22Rv1 (cell line): ENCODE results near the gene DAGLB.
A peak's percentile ranks its signal among the peaks of the same experiment; 100 is the strongest.

ENCODE experiments used
- H3K27ac ChIP-seq: fragments of 450-650 bp; 2 replicates; pipeline ENCODE4 v1.5.1; 2017
- CTCF ChIP-seq: fragments of 450-650 bp; IDR thresholded peaks from 2 replicates; pipeline ENCODE4 v1.5.1; 2017; ENCODE audit warnings: mild to moderate bottlenecking
- ZFX ChIP-seq: fragments of 450-650 bp; IDR thresholded peaks from 2 replicates; pipeline ENCODE4 v1.6.1; 2017; ENCODE audit warnings: antibody characterized with exemption, borderline replicate concordance

Gene DAGLB

GRCh38 chr7:6436385-6436685 is 11.4 kb downstream of the DAGLB start:
- no peak overlapping the region for H3K27ac ChIP-seq
- no peak for TF ChIP-seq ZFX
- no peak for TF ChIP-seq CTCF

- no peak overlapping the region for H3K27ac ChIP-seq
Measured at GRCh38 chr7:6435486-6436384, 12.0 kb downstream of the DAGLB start.

DNA sequence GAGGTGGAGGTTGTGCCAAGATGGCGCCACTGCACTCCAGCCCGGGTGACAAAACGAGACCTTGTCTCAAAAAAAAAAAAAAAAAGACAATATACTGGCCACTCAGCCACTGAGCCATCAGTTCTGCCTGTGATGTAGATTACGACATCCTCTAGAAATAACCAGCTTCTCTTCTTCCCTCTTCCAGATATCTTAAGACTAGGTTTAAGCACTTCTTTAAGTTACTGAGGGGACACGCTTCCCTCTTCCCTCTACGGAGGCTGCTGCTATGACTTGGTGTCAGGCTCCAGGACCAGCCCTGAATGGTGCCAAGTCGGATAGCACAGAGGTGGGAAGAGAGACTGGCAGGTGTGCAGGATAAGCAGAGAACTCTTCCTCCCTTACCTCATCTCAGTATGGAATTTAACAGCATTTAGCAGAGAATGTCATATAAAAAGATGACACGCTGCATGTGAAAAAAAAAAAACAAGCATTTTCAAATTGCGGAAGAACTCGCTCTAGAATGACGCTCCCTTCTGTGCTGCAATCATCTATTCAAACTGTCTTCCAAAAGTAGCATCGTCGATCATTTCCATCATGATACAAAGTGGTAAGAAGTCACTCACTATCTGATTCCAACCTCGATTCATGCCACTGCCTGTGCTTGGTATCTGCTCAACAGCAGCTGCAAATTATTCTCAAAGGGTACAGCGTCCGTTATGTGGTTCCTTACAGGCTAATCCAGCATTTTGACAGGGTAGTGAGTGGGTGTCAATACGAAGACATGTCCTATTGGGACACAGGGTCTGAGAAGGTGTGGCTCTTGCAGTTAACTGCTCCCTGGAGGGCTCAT is 13.8 kb downstream of the DAGLB start:
- no peak overlapping the region for H3K27ac ChIP-seq
- TF ChIP-seq ZFX (no peak), CTCF (no peak)

More at GRCh38 chr7:6435486-6436384, 12.0 kb downstream of the DAGLB start:
- TF ChIP-seq ZFX: no peak
- TF ChIP-seq CTCF: peak; percentile 100

DNA sequence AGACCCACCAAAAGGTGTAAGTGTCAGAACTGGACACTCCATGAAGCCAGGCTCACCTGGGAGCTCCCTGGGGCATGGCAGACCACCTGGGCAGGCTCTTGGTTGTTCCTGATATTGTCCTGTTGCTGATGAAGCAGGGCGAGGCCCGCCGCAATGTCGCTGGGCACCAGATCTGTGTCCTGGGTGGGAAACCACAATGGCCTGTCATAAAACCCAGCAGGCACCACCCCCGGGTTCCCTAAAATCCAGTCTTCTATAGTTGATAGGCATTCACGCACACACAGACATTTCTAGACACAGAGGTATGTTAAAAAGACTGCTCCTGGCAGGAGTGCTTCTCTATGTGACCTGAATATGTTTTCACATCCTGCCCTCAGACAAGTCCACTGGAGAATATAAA is 15.0 kb downstream of the DAGLB start:
- no peak overlapping the region for H3K27ac ChIP-seq

DNA sequence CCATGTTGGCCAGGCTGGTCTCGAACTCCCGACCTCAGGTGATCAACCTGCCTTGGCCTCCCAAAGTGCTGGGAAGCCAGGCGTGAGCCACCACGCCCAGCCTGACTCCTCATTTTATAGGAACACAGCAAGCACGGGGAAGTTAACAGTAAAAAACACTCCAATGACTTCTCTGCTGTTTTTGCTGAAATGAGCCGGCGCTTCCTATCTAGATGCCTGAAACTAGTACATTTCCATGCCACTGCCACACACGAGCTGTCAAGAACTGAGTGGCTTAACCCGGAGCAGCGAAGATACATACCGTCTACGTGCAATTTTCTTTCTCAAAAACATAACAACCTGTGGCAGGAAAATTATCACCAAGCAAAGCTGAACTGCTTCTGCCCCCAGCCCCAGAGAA is 16.8 kb downstream of the DAGLB start:
- TF ChIP-seq ZFX (no peak), CTCF (no peak)
- no peak overlapping the region for H3K27ac ChIP-seq

More for the DNA sequence above, 15.0 kb downstream of the DAGLB start:
- TF ChIP-seq ZFX: no peak
- TF ChIP-seq CTCF: no peak

DNA sequence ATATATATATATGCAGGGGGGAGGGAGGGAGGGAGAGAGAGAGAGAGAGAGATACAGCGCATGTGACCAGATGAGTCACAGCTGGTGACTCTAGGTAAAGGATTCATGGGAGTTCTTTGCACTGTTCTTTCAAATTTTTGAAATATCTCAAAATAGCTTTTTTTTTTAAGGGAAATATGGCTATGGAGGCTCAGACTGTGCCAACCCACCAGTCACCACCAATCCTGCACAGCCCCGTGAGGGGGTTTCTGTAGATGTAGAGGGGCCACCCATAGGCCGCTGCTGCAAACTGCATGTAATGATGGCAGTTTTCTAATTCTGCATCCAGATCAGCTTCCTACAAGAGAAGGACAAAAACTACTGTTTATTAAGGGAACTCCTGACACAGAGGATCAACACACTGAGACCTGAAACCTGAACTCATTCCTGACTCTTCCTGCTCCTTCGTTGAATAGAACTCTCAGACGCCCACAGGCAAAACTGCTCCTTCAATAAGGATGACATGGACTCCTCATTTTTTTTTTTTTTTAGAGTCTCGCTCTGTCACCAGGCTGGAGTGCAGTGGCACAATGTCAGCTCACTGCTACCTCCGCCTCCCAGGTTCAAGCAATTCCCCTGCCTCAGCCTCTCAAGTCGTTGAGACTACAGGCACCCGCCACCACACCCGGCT is 17.3 kb downstream of the DAGLB start:
- TF ChIP-seq CTCF (0 out of 2 replicates have a peak, but pooled peaks have one; percentile 5), ZFX (no peak)
- H3K27ac ChIP-seq: no peak overlapping the region
